ENCODE measurements around the gene ZSWIM5.
"Not testable (repeated sequence)": the region's sequence is repeated elsewhere in the genome, so short reads cannot be mapped to it uniquely, and the experiment has no call there.

Gene ZSWIM5

GRCh38 chr1:45106864-45107263 is 99.5 kb downstream of the ZSWIM5 start:
- intact Hi-C loops (cut with DNase I); DNase-seq: not testable (repeated sequence)

GRCh38 chr1:45106156-45106545 is 100.3 kb downstream of the ZSWIM5 start:
- intact Hi-C loops (cut with DNase I); DNase-seq: not testable (repeated sequence)

DNA sequence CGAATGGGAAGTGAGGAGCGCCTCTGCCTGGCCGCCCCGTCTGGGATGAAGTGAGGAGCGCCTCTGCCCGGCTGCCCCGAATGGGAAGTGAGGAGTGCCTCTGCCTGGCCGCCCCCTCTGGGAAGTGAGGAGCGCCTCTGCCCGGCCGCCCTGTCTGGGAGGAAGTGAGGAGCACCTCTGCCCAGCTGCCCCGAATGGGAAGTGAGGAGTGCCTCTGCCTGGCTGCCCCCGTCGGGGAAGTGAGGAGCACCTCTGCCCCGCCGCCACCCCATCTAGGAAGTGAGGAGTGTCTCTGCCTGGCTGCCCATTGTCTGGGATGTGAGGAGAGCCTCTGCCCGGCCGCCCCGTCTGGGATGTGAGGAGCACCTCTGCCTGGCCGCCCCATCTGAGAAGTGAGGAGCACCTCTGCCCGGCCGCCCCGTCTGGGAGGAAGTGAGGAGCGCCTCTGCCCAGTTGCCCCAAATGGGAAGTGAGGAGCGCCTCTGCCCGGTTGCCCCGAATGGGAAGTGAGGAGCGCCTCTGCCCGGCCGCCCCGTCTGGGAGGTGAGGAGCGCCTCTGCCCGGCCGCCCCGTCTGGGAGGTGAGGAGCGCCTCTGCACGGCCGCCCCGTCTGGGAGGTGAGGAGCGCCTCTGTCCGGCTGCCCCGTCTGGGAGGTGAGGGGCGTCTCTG is 100.8 kb downstream of the ZSWIM5 start:
- intact Hi-C loops (cut with DNase I); DNase-seq: not testable (repeated sequence)

- no peak for DNase-seq
- intact Hi-C loops (cut with DNase I), result no loop called here
Observed at GRCh38 chr1:45103534-45103933, 102.9 kb downstream of the ZSWIM5 start.

DNA sequence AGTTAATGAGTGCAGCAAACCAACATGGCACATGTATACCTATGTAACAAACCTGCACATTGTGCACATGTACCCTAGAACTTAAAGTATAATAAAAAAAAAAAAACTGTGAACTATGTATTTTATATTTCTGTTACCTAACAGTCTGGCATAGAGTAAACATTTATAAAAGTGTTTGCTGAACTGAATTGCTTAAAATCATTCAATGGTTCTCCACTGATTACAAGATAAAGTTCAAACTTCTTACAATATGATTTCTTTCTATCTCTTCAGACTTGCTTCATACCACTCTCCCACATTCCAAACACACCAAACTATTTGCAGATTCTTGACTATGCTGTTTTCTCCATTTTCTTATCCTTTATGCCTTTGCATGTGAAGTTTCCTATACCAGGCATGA is 104.5 kb downstream of the ZSWIM5 start:
- intact Hi-C loops (cut with DNase I), result no loop called here
- no peak for DNase-seq

DNA sequence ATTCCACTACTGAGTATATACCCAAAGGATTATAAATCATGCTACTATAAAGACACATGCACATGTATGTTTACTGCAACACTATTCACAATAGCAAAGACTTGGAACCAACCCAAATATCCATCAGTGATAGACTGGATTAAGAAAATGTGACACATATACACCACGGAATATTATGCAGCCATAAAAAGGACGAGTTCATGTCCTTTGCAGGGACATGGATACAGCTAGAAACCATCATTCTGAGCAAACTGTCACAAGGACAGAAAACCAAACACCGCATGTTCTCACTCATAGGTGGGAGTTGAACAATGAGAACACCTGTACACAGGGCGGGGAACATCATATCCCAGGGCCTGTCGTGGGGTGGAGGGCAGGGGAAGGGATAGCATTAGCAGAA is 104.9 kb downstream of the ZSWIM5 start:
- DNase-seq; intact Hi-C loops (cut with DNase I): not testable (repeated sequence)

GRCh38 chr1:45097944-45098343 is 108.5 kb downstream of the ZSWIM5 start:
- intact Hi-C loops (cut with DNase I), result no loop called here
- DNase-seq, result no peak

DNA sequence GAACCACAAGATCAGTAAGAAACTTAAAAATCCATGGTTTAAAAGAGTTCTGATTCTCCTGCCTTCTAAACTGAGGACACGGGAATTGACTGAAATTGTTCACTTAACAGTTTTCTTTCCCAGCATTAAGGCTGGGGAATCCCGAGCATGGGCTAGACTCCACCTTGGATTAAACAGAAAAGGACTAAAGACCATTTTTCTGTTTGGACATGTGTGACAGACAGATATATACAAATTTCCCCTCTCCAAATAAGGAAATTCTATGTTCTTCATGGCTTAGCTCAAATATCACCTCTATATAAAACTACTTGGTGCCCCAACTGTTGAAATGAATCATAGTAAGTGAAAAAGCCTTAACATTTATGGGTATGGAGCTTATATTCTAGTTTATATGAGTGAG is 109.3 kb downstream of the ZSWIM5 start:
- no peak for DNase-seq
- intact Hi-C loops (cut with DNase I), result no loop called here

GRCh38 chr1:45095450-45095849 is 111.0 kb downstream of the ZSWIM5 start:
- no peak for DNase-seq
- intact Hi-C loops (cut with DNase I), result no loop called here

GRCh38 chr1:45094371-45094770 is 112.0 kb downstream of the ZSWIM5 start:
- intact Hi-C loops (cut with DNase I); DNase-seq: not testable (repeated sequence)

- intact Hi-C loops (cut with DNase I), result no loop called here
- no peak for DNase-seq
Observed at GRCh38 chr1:45093334-45093733, 113.1 kb downstream of the ZSWIM5 start.

- intact Hi-C loops (cut with DNase I), result no loop called here
Observed at GRCh38 chr1:45089711-45090110, 116.7 kb downstream of the ZSWIM5 start.

GRCh38 chr1:45084562-45084961 is 121.8 kb downstream of the ZSWIM5 start:
- no peak for DNase-seq
- intact Hi-C loops (cut with DNase I), result no loop called here

More at GRCh38 chr1:45089711-45090110, 116.7 kb downstream of the ZSWIM5 start:
- DNase-seq, result no peak

GRCh38 chr1:45079533-45079932 is 126.9 kb downstream of the ZSWIM5 start:
- intact Hi-C loops (cut with DNase I), result no loop called here

GRCh38 chr1:45076959-45077358 is 129.4 kb downstream of the ZSWIM5 start:
- intact Hi-C loops (cut with DNase I); DNase-seq: not testable (repeated sequence)

More at GRCh38 chr1:45079533-45079932, 126.9 kb downstream of the ZSWIM5 start:
- no peak for DNase-seq

- intact Hi-C loops (cut with DNase I), result no loop called here
Observed at GRCh38 chr1:45071567-45071966, 134.8 kb downstream of the ZSWIM5 start.

GRCh38 chr1:45067806-45068205 is 138.6 kb downstream of the ZSWIM5 start:
- intact Hi-C loops (cut with DNase I), result no loop called here
- DNase-seq, result no peak

More at GRCh38 chr1:45071567-45071966, 134.8 kb downstream of the ZSWIM5 start:
- no peak for DNase-seq

GRCh38 chr1:45065083-45065482 is 141.3 kb downstream of the ZSWIM5 start:
- intact Hi-C loops (cut with DNase I), result no loop called here

GRCh38 chr1:45062463-45062862 is 143.9 kb downstream of the ZSWIM5 start:
- intact Hi-C loops (cut with DNase I); DNase-seq: not testable (repeated sequence)

More at GRCh38 chr1:45065083-45065482, 141.3 kb downstream of the ZSWIM5 start:
- DNase-seq, result no peak

DNA sequence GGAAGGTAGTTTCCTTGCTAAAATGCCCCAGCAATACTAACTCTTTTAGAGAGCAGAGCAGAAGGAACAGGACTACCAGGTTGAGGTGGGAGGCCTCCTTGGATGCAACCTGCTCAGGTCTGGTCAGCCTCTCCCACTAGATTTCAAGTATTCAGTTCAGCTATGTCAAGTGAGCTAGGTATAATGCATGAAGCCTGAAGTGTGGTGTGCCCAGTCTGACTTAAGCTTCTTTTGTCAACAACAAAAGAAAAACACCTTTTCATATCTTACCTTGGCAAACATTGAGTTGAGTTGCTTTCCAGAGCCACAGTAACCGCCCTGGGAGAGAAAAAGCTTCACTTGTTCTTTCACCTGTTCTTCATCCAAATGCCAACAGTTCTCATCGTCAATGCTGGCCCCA is 146.6 kb downstream of the ZSWIM5 start:
- intact Hi-C loops (cut with DNase I), result no loop called here
- no peak for DNase-seq

DNA sequence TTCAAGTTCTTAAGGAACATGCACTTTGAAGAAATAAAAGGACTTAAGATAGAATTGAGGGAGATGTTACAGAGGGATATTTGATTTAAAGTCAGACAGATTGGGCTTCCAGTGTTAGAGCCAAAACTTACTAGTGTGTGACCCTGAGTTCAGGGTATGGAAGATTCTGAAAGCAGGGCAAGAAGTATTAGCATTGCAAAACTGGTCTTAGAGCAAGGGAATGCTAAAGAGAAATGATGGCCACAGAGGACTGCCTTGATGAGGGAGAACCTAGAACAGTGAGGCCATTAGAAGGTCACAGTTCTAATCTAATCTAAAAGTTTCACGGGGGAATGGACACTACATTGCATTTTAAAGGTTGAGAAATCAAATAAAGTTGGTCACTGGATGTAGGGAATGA is 148.9 kb downstream of the ZSWIM5 start:
- no peak for DNase-seq
- intact Hi-C loops (cut with DNase I), result no loop called here

Data from head of caudate nucleus (tissue), 42 donors.